HCT116 (cell line): ENCODE measurements around the gene ACSF2.
"Not testable (repeated sequence)": the region's sequence is repeated elsewhere in the genome, so short reads cannot be mapped to it uniquely, and the experiment has no call there.

Experiments used
- ATF3 ChIP-seq: IDR thresholded peaks from 2 replicates; pipeline ENCODE4 v1.6.1; 2012
- EZH2 ChIP-seq: fragments of 200-600 bp; sonication (generic); IDR thresholded peaks from 2 replicates; pipeline ENCODE4 v1.6.1; 2017; ENCODE audit warnings: antibody characterized with exemption, mixed run types
- EZH2phosphoT487 ChIP-seq: fragments of 200-600 bp; IDR thresholded peaks from 2 replicates; pipeline ENCODE4 v1.6.1; 2018; ENCODE audit warnings: antibody characterized with exemption, borderline replicate concordance
- JUND ChIP-seq: IDR thresholded peaks from 2 replicates; pipeline ENCODE4 v1.6.1; 2012
- MAX ChIP-seq: IDR thresholded peaks from 2 replicates; pipeline ENCODE4 v1.6.1; 2012
- POLR2AphosphoS5 ChIP-seq: IDR thresholded peaks from 2 replicates; pipeline ENCODE4 v1.6.1; 2011; ENCODE audit warnings: mild to moderate bottlenecking, low read depth, low read length, moderate library complexity
- RAD21 ChIP-seq: IDR thresholded peaks from 2 replicates; pipeline ENCODE4 v1.6.1; 2012; ENCODE audit warnings: low read depth, mild to moderate bottlenecking
- SIN3A ChIP-seq: IDR thresholded peaks from 2 replicates; pipeline ENCODE4 v1.6.1; 2012; ENCODE audit warnings: low read depth
- TCF7L2 ChIP-seq: IDR thresholded peaks from 2 replicates; pipeline ENCODE4 v1.7.0; 2011; ENCODE audit warnings: borderline replicate concordance, inconsistent platforms; ENCODE audit not compliant: insufficient read depth, insufficient read length; ENCODE audit errors: extremely low read depth
- ZFX ChIP-seq: fragments of 450-650 bp; IDR thresholded peaks from 2 replicates; pipeline ENCODE4 v1.6.1; 2017
- TF ChIP-seq, protein P1 (sequence below), 3 experiments: fragments of 200-600 bp in 1 of 3; sonication (generic) in 1 of 3; IDR thresholded peaks in 2 of 3; conservative IDR thresholded peaks in 1 of 3; 2 replicates each; pipeline ENCODE4 v1.5.1; 2012 to 2017; ENCODE audit warnings: low read depth in 2 of 3, low read length in 2 of 3, antibody characterized with exemption in 1 of 3, borderline replicate concordance in 1 of 3, control low read depth in 1 of 3, mild to moderate bottlenecking in 1 of 3, mixed read lengths in 1 of 3, mixed run types in 1 of 3, moderate library complexity in 1 of 3; ENCODE audit not compliant: insufficient read depth in 1 of 3

DNA sequence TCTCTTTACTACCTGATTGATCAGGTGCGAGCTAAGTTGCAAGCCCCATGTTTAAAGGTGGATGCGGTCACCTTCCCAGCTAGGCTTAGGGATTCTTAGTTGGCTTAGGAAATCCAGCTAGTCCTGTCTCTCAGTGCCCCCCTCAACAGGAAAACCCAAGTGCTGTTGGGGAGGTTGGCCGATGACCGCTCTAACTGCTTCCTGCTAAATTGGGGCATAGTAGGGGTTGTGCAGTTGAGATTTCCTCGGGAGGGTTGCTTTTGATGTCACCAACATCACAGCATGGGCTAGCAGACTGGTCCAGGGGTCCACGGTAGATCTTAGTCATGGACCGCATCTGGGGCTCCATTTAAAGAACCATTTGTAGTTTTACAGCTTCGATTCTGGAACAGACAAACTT lies 26.4 kb upstream of the ACSF2 start:
- TF ChIP-seq MAX, EZH2, ATF3, TCF7L2, EZH2phosphoT487, RAD21, JUND, SIN3A, POLR2AphosphoS5, ZFX: not testable (repeated sequence)
- TF ChIP-seq, protein P1, sequence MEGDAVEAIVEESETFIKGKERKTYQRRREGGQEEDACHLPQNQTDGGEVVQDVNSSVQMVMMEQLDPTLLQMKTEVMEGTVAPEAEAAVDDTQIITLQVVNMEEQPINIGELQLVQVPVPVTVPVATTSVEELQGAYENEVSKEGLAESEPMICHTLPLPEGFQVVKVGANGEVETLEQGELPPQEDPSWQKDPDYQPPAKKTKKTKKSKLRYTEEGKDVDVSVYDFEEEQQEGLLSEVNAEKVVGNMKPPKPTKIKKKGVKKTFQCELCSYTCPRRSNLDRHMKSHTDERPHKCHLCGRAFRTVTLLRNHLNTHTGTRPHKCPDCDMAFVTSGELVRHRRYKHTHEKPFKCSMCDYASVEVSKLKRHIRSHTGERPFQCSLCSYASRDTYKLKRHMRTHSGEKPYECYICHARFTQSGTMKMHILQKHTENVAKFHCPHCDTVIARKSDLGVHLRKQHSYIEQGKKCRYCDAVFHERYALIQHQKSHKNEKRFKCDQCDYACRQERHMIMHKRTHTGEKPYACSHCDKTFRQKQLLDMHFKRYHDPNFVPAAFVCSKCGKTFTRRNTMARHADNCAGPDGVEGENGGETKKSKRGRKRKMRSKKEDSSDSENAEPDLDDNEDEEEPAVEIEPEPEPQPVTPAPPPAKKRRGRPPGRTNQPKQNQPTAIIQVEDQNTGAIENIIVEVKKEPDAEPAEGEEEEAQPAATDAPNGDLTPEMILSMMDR (IDR thresholded peaks at IDR 0.05 in 2 of 3, conservative IDR thresholded peaks at IDR 0.05 in 1 of 3; ENCODE audit: borderline replicate concordance in 1 of 3, insufficient read depth in 1 of 3, low read depth in 2 of 3, low read length in 2 of 3): not testable (repeated sequence)
